H1 (cell line): ENCODE results near the gene TMEM79. TPM values are rescaled to one million over a fixed set of nuclear protein-coding genes. Genes with fewer than 3 reads are reported as not detected.

Experiments used
- BCL11A ChIP-seq, 2 experiments: IDR thresholded peaks; one replicate each; pipeline ENCODE4 v1.6.1; 2011; ENCODE audit warnings: low read depth in 2 of 2, low read length in 2 of 2, mild to moderate bottlenecking in 2 of 2
- CBX8 ChIP-seq: fragments of 300-800, 300-1000 bp; sonication (generic); IDR thresholded peaks from 2 replicates; pipeline ENCODE4 v1.7.1; 2016; ENCODE audit warnings: low read depth, low read length, borderline replicate concordance
- CEBPB ChIP-seq: IDR thresholded peaks from 2 replicates; pipeline ENCODE4 v1.6.1; 2012; ENCODE audit warnings: low read depth, low read length
- CHD2 ChIP-seq: IDR thresholded peaks from 2 replicates; pipeline ENCODE4 v1.6.1; 2012; ENCODE audit warnings: low read length, improper control_type of control experiment
- CTBP2 ChIP-seq: IDR thresholded peaks from 2 replicates; pipeline ENCODE4 v1.7.0; 2011; ENCODE audit warnings: borderline replicate concordance, mild to moderate bottlenecking, moderate library complexity, mixed read lengths, low read length; ENCODE audit not compliant: insufficient read depth, insufficient read length
- EZH2 ChIP-seq: fragments of 200-600 bp; sonication (generic); IDR thresholded peaks from 2 replicates; pipeline ENCODE4 v1.7.1; 2012; ENCODE audit warnings: low read depth, mild to moderate bottlenecking, moderate library complexity, low read length, inconsistent platforms; ENCODE audit not compliant: severe bottlenecking
- JUND ChIP-seq: IDR thresholded peaks from 2 replicates; pipeline ENCODE4 v1.6.1; 2011; ENCODE audit warnings: mild to moderate bottlenecking, improper control_type of control experiment, low read length
- KDM1A ChIP-seq: fragments of 200-600, 300-600 bp; sonication (generic); IDR thresholded peaks from 2 replicates; pipeline ENCODE4 v1.7.1; 2016; ENCODE audit warnings: mild to moderate bottlenecking, low read length, borderline replicate concordance
- NRF1 ChIP-seq: IDR thresholded peaks from 2 replicates; pipeline ENCODE4 v1.6.1; 2011; ENCODE audit warnings: mild to moderate bottlenecking, low read depth, low read length, improper control_type of control experiment
- PHF8 ChIP-seq: fragments of 200-600 bp; sonication (generic); conservative IDR thresholded peaks from 2 replicates; pipeline ENCODE4 v1.7.1; 2012; ENCODE audit warnings: low read depth, mild to moderate bottlenecking, inconsistent platforms, low read length, moderate library complexity
- POLR2A ChIP-seq, 2 experiments: IDR thresholded peaks; 1 replicate in 1 of 2; 2 replicates in 1 of 2; pipeline ENCODE4 v1.6.1; 2011; ENCODE audit warnings: low read depth in 2 of 2, low read length in 2 of 2, mild to moderate bottlenecking in 2 of 2; ENCODE audit errors: control extremely low read depth in 1 of 2
- POLR2AphosphoS5 ChIP-seq: IDR thresholded peaks from 2 replicates; pipeline ENCODE4 v1.6.1; 2011; ENCODE audit warnings: low read depth, low read length
- RFX5 ChIP-seq: IDR thresholded peaks from 2 replicates; pipeline ENCODE4 v1.6.1; 2011; ENCODE audit warnings: low read depth, low read length, improper control_type of control experiment, borderline replicate concordance
- RNF2 ChIP-seq: fragments of 200-900, 300-1000 bp; sonication (generic); IDR thresholded peaks from 2 replicates; pipeline ENCODE4 v1.7.1; 2016; ENCODE audit warnings: borderline replicate concordance, low read depth, mild to moderate bottlenecking, antibody characterized with exemption, low read length; ENCODE audit not compliant: poor library complexity, severe bottlenecking; ENCODE audit errors: missing control alignments
- SAP30 ChIP-seq: fragments of 300-600 bp; sonication (generic); IDR thresholded peaks from 2 replicates; pipeline ENCODE4 v1.7.1; 2012; ENCODE audit warnings: low read length, moderate library complexity, mild to moderate bottlenecking, inconsistent platforms; ENCODE audit not compliant: insufficient read depth, insufficient replicate concordance
- SIRT6 ChIP-seq: IDR thresholded peaks from one replicate; pipeline ENCODE4 v1.7.1; 2012; ENCODE audit warnings: low read length, inconsistent platforms
- SIX5 ChIP-seq: IDR thresholded peaks from 2 replicates; pipeline ENCODE4 v1.6.1; 2011; ENCODE audit warnings: mild to moderate bottlenecking, low read depth, low read length
- SP2 ChIP-seq: IDR thresholded peaks from 2 replicates; pipeline ENCODE4 v1.6.1; 2012; ENCODE audit warnings: mild to moderate bottlenecking, low read length, inconsistent platforms
- SP4 ChIP-seq: IDR thresholded peaks from 2 replicates; pipeline ENCODE4 v1.6.1; 2012; ENCODE audit warnings: low read length, inconsistent platforms
- TAF1 ChIP-seq: IDR thresholded peaks from 2 replicates; pipeline ENCODE4 v1.6.1; 2011; ENCODE audit warnings: mild to moderate bottlenecking, low read depth, low read length
- TCF12 ChIP-seq: IDR thresholded peaks from 2 replicates; pipeline ENCODE4 v1.6.1; 2011; ENCODE audit warnings: low read depth, mild to moderate bottlenecking, low read length
- YY1 ChIP-seq: IDR thresholded peaks from 2 replicates; pipeline ENCODE4 v1.6.1; 2011; ENCODE audit warnings: low read depth, mild to moderate bottlenecking, low read length
- polyA plus RNA-seq, 7 experiments: library from polyadenylated mRNA; depleted of rRNA in 3 of 7; stranded (reverse) in 5 of 7; unstranded in 2 of 7; fragments of >200 nt in 5 of 7; fragments of 200-250 nt in 2 of 7; gene quantifications; 1 replicate in 5 of 7; 2 replicates in 1 of 7; 4 replicates in 1 of 7; pipeline versions ENCODE4 v1.2.1 to v1.2.3, GENCODE V29; 2011 to 2013; ENCODE audit warnings: missing spikeins in 2 of 7, mixed read lengths in 2 of 7
- total RNA-seq: library from RNA; stranded (reverse); fragmentation: NEBNext Ultra II Directional; extraction: Animal tissue kit (Norgen Biotek cat#: 25700); gene quantifications from 2 replicates; pipeline ENCODE4 v1.2.1, GENCODE V29; 2021
- TF ChIP-seq, protein P1 (sequence below): IDR thresholded peaks from 2 replicates; pipeline ENCODE4 v1.6.1; 2011; ENCODE audit warnings: low read length, improper control_type of control experiment
- TF ChIP-seq, protein P2 (sequence below): IDR thresholded peaks from 2 replicates; pipeline ENCODE4 v1.6.1; 2011; ENCODE audit warnings: low read depth, mild to moderate bottlenecking, low read length; ENCODE audit not compliant: insufficient read depth

Gene TMEM79
- total and polyA plus RNA-seq, 2 of the 8 experiments (the other 6 are each of a cell fraction or from before 2014, with no cell fraction given) = 2.1 to 2.3 TPM

DNA sequence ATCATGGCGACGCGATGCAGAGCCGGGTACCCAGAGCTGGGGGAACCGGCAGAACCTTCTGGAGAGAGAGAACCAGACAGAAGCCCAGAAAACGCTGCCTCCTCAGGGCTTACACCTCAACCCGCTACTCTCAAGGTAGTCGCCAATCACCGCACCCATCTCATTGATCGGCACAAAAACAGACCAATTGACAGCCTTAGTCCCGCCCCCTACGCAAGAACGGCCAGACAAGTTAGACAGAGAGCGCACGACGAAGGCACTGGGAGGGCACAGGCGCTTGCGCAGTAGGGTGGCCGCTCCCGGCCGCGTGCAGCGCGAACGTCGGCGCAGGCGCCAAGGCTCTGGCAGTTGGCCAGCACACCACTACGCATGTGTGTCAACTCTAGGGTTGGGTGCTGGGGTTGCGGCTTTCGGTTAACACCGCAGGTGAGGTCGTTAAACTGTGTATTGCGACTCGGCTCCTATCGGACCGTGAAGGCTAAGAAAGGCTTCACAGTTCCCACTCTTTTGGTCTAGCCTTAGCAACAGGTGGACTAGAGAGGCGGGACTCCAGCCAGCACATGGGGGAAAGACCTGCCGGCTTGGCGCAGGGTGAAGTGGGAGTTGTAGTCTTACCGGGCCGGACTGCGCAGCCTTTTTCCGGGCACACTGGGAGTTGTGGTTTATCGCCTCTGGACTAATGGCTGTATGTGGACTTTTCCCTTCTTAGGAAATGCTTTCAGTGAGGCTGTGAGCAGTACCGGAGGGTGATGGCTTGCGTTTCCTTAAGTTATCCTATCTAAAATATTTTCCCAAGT, 54.3 kb downstream of the TMEM79 start, which contains the start of the genes CCT3 and TSACC (continued):
- TF ChIP-seq EZH2 (no peak), CTBP2 (no peak), TAF1 (peak; percentile 86), SIRT6 (no peak), YY1 (peak; percentile 76), RNF2 (no peak), CHD2 (peak; percentile 94), SIX5 (peak; percentile 92), SP4 (no peak), POLR2A (IDR thresholded peaks at IDR 0.05; ENCODE audit: control extremely low read depth in 1 of 2, low read depth in 2 of 2, low read length in 2 of 2) (peak; percentile 54 to 91), CEBPB (0 out of 2 replicates have a peak, but pooled peaks have one; percentile 2), NRF1 (peak; percentile 82), POLR2AphosphoS5 (peak; percentile 86), KDM1A (no peak), JUND (no peak), RFX5 (no peak), BCL11A (IDR thresholded peaks at IDR 0.05; ENCODE audit: low read depth in 2 of 2, low read length in 2 of 2) (no peak), SAP30 (peak; percentile 95), PHF8 (peak; percentile 83), CBX8 (no peak), SP2 (peak; percentile 89), TCF12 (no peak)
- TF ChIP-seq, protein P1, sequence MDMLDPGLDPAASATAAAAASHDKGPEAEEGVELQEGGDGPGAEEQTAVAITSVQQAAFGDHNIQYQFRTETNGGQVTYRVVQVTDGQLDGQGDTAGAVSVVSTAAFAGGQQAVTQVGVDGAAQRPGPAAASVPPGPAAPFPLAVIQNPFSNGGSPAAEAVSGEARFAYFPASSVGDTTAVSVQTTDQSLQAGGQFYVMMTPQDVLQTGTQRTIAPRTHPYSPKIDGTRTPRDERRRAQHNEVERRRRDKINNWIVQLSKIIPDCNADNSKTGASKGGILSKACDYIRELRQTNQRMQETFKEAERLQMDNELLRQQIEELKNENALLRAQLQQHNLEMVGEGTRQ = no peak
- TF ChIP-seq, protein P2, sequence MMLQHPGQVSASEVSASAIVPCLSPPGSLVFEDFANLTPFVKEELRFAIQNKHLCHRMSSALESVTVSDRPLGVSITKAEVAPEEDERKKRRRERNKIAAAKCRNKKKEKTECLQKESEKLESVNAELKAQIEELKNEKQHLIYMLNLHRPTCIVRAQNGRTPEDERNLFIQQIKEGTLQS = 0 out of 2 replicates have a peak, but pooled peaks have one; percentile 17
